Adipocyte (in vitro differentiated cells): ENCODE data around the gene GTF2IRD2.
"Not testable (repeated sequence)": the region's sequence is repeated elsewhere in the genome, so short reads cannot be mapped to it uniquely, and the experiment has no call there.

Source experiments
- DNase-seq: peaks from one replicate; pipeline ENCODE4 v3.0.0-alpha.2; 2015; ENCODE audit warnings: low read depth
- H3K27me3 ChIP-seq: replicated peaks from 2 replicates; pipeline ENCODE4 v1.7.0; 2013; ENCODE audit warnings: mild to moderate bottlenecking, low read length, moderate library complexity; ENCODE audit not compliant: control insufficient read depth, insufficient read depth
- H3K36me3 ChIP-seq: 2 replicates; pipeline ENCODE4 v1.7.0; 2013; ENCODE audit warnings: low read length, mild to moderate bottlenecking, moderate library complexity; ENCODE audit not compliant: control insufficient read depth, insufficient read depth, severe bottlenecking
- H3K4me1 ChIP-seq: 2 replicates; pipeline ENCODE4 v1.7.0; 2013; ENCODE audit warnings: mild to moderate bottlenecking, low read length, moderate library complexity; ENCODE audit not compliant: control insufficient read depth, insufficient read depth
- H3K4me3 ChIP-seq: 2 replicates; pipeline ENCODE4 v1.7.0; 2013; ENCODE audit warnings: mild to moderate bottlenecking, low read length, moderate library complexity
- H3K9ac ChIP-seq: 2 replicates; pipeline ENCODE4 v1.7.0; 2013; ENCODE audit warnings: mild to moderate bottlenecking, low read length, moderate library complexity
- H3K9me3 ChIP-seq: 2 replicates; pipeline ENCODE4 v1.7.0; 2013; ENCODE audit warnings: mild to moderate bottlenecking, low read length, moderate library complexity; ENCODE audit not compliant: control insufficient read depth

GTF2IRD2 gene

GRCh38 chr7:74830411-74830810, 21.0 kb downstream of the GTF2IRD2 start:
- H3K27me3 ChIP-seq, H3K9me3 ChIP-seq, DNase-seq, H3K9ac ChIP-seq, H3K4me1 ChIP-seq, H3K4me3 ChIP-seq, H3K36me3 ChIP-seq: not testable (repeated sequence)

GRCh38 chr7:74829959-74830358, 21.4 kb downstream of the GTF2IRD2 start:
- H3K36me3 ChIP-seq, H3K4me1 ChIP-seq, H3K9ac ChIP-seq, H3K9me3 ChIP-seq, H3K4me3 ChIP-seq, H3K27me3 ChIP-seq, DNase-seq: not testable (repeated sequence)

DNA sequence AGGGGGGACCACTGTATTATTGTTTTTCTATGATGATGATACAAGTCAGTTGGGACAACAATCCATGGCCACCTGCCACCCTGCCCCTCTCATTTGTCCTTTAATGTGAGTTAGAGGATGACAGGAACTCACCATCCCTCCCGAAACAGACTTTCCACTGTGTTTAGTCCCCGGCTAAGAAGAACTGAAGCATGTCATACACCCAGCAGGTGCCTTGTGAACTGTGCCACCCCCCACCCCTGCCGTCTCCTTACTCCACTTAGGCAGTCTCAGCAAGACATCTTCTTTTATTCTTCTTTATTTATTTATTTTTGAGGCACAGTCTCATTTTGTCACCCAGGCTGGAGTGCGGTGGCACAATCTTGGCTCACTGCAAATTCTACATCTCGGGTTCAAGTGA, 30.1 kb downstream of the GTF2IRD2 start:
- not testable (repeated sequence) for H3K4me3 ChIP-seq, H3K4me1 ChIP-seq, H3K27me3 ChIP-seq, DNase-seq, H3K36me3 ChIP-seq, H3K9me3 ChIP-seq, H3K9ac ChIP-seq

DNA sequence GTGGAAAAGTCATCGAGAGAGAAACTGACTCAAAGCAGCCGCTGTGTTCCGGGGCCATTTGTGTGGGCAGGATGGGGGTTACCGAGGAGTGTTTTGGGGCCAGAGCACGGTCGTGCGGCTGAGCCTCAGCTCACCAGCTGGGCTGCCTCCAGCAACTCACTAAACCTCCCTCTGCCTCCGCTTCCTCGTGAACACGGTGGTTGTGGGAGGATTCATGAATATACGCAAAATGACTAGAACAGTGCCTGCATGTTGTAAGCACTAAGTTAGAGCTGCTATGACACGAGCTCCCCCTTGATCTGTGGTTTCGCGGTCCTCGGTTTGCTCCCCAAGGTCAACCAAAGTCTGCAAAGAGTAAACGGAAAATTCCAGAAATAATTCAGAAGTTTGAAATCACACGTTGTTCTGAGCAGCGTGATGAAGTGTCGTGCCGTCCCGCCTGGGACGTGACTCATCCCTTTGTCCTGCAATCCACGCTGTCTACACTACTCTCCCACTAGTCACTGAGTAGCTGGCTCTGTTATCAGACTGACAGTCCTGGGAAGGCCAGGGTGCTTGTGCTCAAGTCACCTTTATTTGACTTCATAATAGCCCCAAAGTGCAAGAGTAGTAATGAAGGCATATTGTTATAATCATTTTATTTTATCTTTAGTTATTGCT, 31.1 kb downstream of the GTF2IRD2 start:
- H3K4me1 ChIP-seq, H3K9ac ChIP-seq, H3K36me3 ChIP-seq, H3K9me3 ChIP-seq, DNase-seq, H3K27me3 ChIP-seq, H3K4me3 ChIP-seq: not testable (repeated sequence)

- H3K9ac ChIP-seq, H3K9me3 ChIP-seq, H3K4me3 ChIP-seq: not testable (repeated sequence)
Measured at GRCh38 chr7:74815882-74816281, 35.5 kb downstream of the GTF2IRD2 start.

DNA sequence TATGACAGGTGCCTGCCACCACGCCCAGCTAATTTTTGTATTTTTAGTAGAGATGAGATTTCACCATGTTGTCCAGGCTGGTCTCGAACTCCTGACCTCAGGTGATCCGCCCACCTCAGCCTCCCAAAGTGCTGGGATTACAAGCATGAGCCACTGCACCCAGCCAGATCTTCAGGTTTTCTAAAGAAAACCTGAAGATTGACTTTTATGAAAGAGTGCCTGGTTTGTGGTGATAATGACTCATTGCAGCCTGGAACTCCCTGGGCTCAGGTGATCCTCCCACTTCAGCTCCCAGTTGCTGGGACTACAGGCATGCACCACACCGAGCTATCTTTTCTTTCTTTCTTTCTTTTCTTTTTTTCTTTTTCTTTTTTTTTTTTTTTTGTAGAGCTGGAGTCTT, 52.8 kb downstream of the GTF2IRD2 start:
- not testable (repeated sequence) for H3K36me3 ChIP-seq, H3K9ac ChIP-seq, DNase-seq, H3K9me3 ChIP-seq, H3K4me1 ChIP-seq, H3K4me3 ChIP-seq, H3K27me3 ChIP-seq

More at GRCh38 chr7:74815882-74816281, 35.5 kb downstream of the GTF2IRD2 start:
- H3K27me3 ChIP-seq, DNase-seq, H3K4me1 ChIP-seq, H3K36me3 ChIP-seq: not testable (repeated sequence)

GRCh38 chr7:74797848-74798622, 53.4 kb downstream of the GTF2IRD2 start:
- H3K9me3 ChIP-seq, H3K36me3 ChIP-seq, H3K9ac ChIP-seq, DNase-seq, H3K4me1 ChIP-seq, H3K27me3 ChIP-seq, H3K4me3 ChIP-seq: not testable (repeated sequence)

GRCh38 chr7:74789200-74789736, 62.1 kb downstream of the GTF2IRD2 start:
- not testable (repeated sequence) for H3K4me1 ChIP-seq, H3K4me3 ChIP-seq, H3K36me3 ChIP-seq, DNase-seq, H3K27me3 ChIP-seq, H3K9ac ChIP-seq, H3K9me3 ChIP-seq

GRCh38 chr7:74788369-74789150, 62.8 kb downstream of the GTF2IRD2 start:
- H3K4me3 ChIP-seq, H3K9me3 ChIP-seq, H3K36me3 ChIP-seq, H3K27me3 ChIP-seq, H3K4me1 ChIP-seq, H3K9ac ChIP-seq: not testable (repeated sequence)
- peak; percentile 80 for DNase-seq

DNA sequence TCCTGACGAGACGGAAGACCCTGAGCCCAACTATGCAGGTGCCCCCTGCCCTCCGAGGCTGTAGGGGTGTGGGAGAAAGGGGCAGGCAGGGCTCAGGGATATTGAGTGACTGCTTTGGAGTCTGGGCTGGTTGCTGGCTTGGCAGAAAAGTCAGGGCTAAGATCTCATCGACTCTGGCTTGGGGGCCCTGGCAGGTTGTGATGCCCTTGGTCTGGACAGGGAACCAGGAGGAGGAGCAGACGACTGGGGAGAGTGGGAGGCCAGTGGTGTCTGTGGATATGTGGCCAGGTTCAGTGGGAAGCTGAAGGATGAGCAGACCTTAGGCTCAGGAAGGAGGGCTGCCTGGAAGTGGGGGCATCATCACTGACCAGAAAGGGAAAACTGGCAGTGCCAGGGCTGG, 67.8 kb downstream of the GTF2IRD2 start:
- H3K4me3 ChIP-seq, H3K4me1 ChIP-seq, H3K27me3 ChIP-seq, DNase-seq, H3K9me3 ChIP-seq, H3K36me3 ChIP-seq, H3K9ac ChIP-seq: not testable (repeated sequence)

DNA sequence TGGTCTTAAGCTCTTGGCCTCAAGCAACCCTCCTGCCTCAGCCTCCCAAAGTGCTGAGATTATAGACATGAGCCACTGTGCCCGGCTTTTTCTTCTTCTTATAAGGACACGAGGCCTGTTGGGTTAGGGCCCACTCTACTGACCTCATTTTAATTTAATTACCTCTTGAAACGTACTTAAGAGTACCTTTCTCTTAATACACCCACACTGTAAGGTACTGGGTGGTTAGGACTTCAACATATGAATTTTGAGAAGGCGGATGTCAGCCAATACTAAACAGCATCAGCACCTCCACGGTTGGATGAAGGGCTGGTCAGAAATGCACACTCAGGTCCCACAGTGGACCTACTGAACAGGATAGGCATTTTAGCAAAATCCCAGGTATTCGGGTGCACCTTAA, 69.7 kb downstream of the GTF2IRD2 start:
- H3K9me3 ChIP-seq, H3K4me1 ChIP-seq, H3K36me3 ChIP-seq, H3K4me3 ChIP-seq, H3K9ac ChIP-seq, H3K27me3 ChIP-seq, DNase-seq: not testable (repeated sequence)
